Fibroblast of skin of back (primary cell): ENCODE data around the gene PXN.

Experiments
- DNase-seq: peaks from one replicate; pipeline ENCODE4 v3.0.0-alpha.2; 2013

The PXN gene

DNA sequence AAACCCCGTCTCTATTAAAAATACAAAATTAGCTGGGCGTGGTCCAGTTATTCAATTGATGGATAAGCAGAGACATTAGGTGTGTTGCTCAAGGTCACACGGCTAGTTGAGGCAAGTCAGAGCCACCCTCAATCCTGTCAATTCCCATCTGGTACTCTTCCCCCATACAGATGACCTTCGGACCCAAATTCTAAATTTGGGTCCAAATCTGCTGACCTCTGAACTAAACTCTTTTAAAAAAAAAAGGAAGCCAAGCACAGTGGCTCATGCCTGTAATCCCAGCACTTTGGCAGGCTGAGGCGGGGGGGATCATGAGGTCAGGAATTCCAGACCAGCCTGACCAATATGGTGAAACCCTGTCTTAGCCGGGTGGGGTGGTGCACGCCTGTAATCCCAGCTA is 94.9 kb downstream of the PXN start:
- DNase-seq = no peak

DNA sequence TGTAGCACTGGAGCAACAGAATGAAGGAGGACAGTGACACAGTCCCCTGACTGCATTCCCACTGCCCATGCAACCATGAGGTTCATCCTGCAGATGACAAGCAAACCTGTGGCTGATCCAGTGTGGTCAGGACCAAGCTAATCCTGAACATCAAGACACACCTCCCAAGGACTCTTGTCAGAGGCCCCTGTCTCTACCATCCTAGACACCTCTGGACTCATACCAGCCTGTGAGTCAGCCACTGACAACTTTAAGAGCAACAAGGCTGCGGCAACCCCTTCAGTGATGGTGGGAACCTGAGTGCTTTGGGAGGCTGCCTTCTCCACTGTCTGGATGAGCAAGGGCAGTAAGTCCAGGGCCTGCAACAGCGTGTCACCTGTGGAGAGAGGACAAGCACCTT is 95.6 kb downstream of the PXN start:
- no peak for DNase-seq

DNA sequence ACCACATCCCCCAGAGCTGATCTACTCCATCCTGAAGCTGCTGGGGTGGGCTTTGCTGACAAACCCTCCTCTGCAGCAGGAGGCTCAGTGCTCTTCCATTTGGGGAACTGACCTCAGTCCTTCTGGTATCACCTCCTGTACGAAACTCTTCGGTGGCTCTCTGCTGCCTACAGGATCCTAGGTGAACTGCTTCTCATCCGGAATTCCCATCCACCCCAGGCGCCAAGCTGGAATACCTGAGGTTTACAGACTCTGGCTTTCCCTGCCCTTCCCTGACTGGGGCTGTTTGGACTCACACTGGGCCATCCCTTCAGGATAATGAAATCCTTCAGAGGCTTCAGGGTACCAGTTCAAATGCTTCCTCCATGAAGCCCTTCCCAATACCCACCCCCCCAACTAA is 97.2 kb downstream of the PXN start:
- no peak for DNase-seq

DNA sequence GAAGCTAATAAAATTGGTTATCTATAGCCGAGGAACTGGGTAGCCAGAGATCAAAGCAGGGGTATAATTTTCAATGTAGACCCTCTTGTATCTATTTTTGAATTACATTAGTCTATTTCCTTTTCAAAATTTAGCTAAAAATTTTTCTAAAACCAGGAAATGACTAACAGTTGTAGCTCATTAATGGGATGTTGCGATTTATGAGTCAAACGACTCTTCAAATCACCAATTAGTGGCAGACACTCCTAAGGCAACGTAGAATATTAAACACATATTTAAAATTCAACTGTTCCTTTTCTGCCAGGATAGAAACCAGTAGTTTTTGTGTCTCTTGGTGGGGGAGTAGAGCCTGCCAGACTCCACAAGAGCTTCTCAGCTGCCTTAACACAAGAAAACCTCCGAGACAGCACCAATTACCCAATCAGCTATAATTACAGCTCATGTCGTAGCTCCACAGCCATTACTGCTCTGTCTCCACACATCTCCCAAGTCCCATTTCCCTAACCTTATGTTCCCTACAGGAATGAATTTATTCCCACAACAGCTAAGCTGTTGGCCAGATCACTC is 97.9 kb downstream of the PXN start:
- DNase-seq = no peak

DNA sequence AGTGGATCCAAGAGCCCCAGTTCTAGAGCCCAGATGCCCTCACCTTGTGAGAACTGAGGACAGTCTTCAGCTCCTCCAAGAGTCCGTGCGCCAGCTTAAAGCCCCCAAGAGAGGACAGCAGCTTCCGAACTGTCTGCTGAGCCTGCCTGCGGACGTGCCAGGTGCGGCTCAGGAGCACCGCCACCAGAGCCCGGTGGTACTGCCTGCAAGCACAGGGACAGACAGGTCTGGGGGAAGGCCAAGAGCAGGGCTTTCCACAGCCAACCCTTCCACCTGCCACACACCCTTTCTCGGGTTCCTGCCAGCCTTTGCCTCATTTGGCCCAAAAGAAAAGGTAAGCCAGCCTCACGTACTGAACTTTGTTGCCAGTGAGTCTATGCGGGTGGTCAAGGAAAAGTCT is 101.2 kb downstream of the PXN start:
- no peak for DNase-seq

DNA sequence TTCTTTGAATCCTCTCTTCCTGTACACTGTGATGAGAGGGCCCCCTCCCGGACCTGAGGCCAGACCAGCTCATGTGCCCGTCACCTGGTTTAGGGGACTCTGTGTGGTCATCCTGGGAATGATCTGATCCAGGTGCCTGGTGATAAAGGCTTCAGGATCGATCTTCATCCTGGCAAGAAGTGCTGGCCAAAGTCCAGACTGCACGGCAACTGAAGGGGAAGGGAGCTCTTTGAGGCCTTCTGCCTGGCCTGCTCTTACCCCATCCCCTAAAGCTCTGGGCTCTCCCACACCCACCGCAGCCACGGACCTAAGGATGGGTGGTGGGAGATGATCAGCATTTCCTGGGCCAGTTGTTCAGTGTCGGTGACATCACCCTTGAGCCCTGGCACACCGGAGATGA is 102.8 kb downstream of the PXN start:
- DNase-seq = no peak

DNA sequence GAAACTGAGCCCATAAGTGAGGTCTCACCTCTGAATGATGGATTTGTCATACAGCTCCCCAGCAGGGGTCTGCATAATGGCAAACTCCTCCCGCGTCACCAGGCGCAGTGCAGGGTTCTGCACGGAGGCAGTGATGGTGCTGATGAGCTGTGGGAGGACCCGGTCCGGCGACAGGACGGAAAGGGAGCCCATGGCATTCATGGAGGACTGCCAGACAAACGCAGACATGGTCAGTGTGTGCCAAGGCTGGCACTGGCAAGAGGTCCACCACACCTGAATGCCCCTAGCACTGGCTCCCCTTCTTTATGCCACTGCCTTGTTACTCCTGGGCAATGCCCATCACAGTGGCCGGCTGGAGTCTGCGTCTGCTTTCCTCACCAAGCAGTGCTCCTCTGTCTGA is 103.7 kb downstream of the PXN start:
- no peak for DNase-seq
